Measurements from ENCODE around the gene ZDHHC3.

ZDHHC3 gene

DNA sequence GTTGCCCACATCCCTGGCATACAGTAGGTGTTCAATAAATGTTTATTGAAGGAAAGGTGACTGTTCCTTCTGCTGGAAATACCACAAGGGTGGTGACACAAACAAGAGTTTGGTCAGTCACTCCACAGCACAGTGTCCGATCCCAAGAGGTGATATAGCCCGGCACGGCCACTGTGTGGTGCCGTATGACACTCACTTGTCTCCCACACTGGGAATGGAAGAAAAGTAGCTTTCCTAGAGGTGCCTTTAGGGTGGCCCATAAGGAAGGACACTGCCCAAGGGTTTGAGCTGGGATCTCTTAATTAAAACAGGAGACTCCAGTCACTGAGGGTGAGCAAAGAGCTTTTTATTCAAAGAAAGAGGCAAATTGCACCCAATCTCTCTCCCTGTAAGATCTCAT lies 61.0 kb downstream of the ZDHHC3 start:
- peak in 1 of 2 experiments; percentile 49 for DNase-seq (ENCODE audit: low read depth in 1 of 2, low spot score in 1 of 2)
- Histone ChIP-seq H3K27me3 (ENCODE audit: insufficient read depth, poor library complexity, severe bottlenecking) (no peaks in the 10 kb centered on the region), H3K4me3 (replicated peaks; ENCODE audit: insufficient read depth, low read length) (no peak overlapping the region), H3K27ac (replicated peaks) (no peak overlapping the region)
- TF ChIP-seq, protein P1, sequence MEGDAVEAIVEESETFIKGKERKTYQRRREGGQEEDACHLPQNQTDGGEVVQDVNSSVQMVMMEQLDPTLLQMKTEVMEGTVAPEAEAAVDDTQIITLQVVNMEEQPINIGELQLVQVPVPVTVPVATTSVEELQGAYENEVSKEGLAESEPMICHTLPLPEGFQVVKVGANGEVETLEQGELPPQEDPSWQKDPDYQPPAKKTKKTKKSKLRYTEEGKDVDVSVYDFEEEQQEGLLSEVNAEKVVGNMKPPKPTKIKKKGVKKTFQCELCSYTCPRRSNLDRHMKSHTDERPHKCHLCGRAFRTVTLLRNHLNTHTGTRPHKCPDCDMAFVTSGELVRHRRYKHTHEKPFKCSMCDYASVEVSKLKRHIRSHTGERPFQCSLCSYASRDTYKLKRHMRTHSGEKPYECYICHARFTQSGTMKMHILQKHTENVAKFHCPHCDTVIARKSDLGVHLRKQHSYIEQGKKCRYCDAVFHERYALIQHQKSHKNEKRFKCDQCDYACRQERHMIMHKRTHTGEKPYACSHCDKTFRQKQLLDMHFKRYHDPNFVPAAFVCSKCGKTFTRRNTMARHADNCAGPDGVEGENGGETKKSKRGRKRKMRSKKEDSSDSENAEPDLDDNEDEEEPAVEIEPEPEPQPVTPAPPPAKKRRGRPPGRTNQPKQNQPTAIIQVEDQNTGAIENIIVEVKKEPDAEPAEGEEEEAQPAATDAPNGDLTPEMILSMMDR (IDR thresholded peaks at IDR 0.05; ENCODE audit: insufficient read depth, low read length) = peak; percentile 22
- no peak for TF ChIP-seq GABPA (IDR thresholded peaks at IDR 0.05; ENCODE audit: low read depth)

DNA sequence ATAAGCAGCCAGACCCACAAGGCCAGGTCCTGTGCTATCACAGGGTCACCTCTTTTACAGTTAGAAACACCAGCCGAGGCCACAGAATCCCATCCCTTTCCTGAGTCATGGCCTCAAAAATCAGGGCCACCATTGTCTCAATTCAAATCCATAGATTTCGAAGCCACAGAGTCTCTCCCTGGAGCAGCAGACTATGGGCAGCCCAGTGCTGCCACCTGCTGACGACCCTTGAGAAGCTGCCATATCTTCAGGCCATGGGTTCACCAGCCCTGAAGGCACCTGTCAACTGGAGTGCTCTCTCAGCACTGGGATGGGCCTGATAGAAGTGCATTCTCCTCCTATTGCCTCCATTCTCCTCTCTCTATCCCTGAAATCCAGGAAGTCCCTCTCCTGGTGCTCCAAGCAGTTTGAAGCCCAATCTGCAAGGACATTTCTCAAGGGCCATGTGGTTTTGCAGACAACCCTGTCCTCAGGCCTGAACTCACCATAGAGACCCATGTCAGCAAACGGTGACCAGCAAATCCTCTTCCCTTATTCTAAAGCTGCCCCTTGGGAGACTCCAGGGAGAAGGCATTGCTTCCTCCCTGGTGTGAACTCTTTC lies 62.0 kb downstream of the ZDHHC3 start:
- H3K27me3 ChIP-seq (ENCODE audit: insufficient read depth, poor library complexity, severe bottlenecking) = no peaks in the 10 kb centered on the region
- peak; percentile 23 to 64 for DNase-seq (ENCODE audit: low read depth in 1 of 2, low spot score in 1 of 2)
- no peak overlapping the region for H3K4me3 ChIP-seq (replicated peaks; ENCODE audit: insufficient read depth, low read length)
- no peak overlapping the region for H3K27ac ChIP-seq (replicated peaks)
- TF ChIP-seq, protein P1 (IDR thresholded peaks at IDR 0.05; ENCODE audit: insufficient read depth, low read length) = peak; percentile 71
- TF ChIP-seq POLR2AphosphoS5 (IDR thresholded peaks at IDR 0.05; ENCODE audit: low read depth) (no peak), GABPA (IDR thresholded peaks at IDR 0.05; ENCODE audit: low read depth) (no peak), SPI1 (IDR thresholded peaks at IDR 0.05; ENCODE audit: borderline replicate concordance, low read depth) (no peak)
- TF ChIP-seq, protein P2, sequence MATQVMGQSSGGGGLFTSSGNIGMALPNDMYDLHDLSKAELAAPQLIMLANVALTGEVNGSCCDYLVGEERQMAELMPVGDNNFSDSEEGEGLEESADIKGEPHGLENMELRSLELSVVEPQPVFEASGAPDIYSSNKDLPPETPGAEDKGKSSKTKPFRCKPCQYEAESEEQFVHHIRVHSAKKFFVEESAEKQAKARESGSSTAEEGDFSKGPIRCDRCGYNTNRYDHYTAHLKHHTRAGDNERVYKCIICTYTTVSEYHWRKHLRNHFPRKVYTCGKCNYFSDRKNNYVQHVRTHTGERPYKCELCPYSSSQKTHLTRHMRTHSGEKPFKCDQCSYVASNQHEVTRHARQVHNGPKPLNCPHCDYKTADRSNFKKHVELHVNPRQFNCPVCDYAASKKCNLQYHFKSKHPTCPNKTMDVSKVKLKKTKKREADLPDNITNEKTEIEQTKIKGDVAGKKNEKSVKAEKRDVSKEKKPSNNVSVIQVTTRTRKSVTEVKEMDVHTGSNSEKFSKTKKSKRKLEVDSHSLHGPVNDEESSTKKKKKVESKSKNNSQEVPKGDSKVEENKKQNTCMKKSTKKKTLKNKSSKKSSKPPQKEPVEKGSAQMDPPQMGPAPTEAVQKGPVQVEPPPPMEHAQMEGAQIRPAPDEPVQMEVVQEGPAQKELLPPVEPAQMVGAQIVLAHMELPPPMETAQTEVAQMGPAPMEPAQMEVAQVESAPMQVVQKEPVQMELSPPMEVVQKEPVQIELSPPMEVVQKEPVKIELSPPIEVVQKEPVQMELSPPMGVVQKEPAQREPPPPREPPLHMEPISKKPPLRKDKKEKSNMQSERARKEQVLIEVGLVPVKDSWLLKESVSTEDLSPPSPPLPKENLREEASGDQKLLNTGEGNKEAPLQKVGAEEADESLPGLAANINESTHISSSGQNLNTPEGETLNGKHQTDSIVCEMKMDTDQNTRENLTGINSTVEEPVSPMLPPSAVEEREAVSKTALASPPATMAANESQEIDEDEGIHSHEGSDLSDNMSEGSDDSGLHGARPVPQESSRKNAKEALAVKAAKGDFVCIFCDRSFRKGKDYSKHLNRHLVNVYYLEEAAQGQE (IDR thresholded peaks at IDR 0.05; ENCODE audit: insufficient replicate concordance, low read depth) = peak; percentile 33

DNA sequence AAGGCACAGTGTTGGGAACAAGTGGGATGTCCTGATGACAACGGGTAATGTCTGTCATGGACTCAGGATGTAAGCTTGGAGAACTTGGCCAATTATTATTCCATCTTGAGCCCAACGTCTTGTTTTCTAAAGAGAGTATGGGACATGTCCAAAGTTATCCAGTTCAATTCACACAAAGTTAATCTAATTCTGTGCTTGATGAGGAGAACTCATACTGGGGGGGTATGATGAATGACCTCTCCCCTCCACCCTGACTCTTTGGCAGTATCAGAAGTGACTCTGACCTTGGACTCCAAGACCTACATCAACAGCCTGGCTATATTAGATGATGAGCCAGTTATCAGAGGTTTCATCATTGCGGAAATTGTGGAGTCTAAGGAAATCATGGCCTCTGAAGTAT lies 65.3 kb downstream of the ZDHHC3 start:
- Histone ChIP-seq H3K27me3 (ENCODE audit: insufficient read depth, poor library complexity, severe bottlenecking) (no peaks in the 10 kb centered on the region), H3K27ac (replicated peaks) (no peak overlapping the region), H3K4me3 (replicated peaks; ENCODE audit: insufficient read depth, low read length) (no peak overlapping the region)
- DNase-seq (ENCODE audit: low read depth in 1 of 2, low spot score in 1 of 2) = no peak
- TF ChIP-seq, protein P2 (IDR thresholded peaks at IDR 0.05; ENCODE audit: insufficient replicate concordance, low read depth) = no peak
- TF ChIP-seq SPI1 (IDR thresholded peaks at IDR 0.05; ENCODE audit: borderline replicate concordance, low read depth) = no peak
- TF ChIP-seq, protein P1 (IDR thresholded peaks at IDR 0.05; ENCODE audit: insufficient read depth, low read length) = no peak
- TF ChIP-seq GABPA (IDR thresholded peaks at IDR 0.05; ENCODE audit: low read depth) = no peak

DNA sequence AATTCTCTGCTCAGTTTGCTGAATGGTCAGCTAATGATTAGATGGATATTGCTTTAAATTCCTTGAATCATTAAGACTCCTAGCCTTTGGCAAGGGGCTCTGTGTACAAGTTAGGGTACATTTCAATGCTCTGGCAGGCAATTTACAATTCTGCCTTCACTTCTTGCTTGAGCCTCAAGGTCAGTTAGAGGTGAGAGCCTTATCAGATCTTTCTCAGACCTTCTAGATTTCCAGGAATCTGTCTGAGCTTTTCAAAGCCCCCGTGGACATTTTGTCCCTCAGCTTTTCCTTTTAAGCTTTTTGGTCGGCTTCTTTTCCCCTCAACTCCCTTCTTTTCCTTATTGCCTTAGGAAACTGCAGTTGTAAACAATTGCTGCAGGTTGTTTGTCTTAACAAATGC lies 66.9 kb downstream of the ZDHHC3 start:
- TF ChIP-seq, protein P1 (IDR thresholded peaks at IDR 0.05; ENCODE audit: insufficient read depth, low read length) = no peak
- TF ChIP-seq POLR2AphosphoS5 (IDR thresholded peaks at IDR 0.05; ENCODE audit: low read depth) (no peak), GABPA (IDR thresholded peaks at IDR 0.05; ENCODE audit: low read depth) (no peak), SPI1 (IDR thresholded peaks at IDR 0.05; ENCODE audit: borderline replicate concordance, low read depth) (no peak)
- TF ChIP-seq, protein P2 (IDR thresholded peaks at IDR 0.05; ENCODE audit: insufficient replicate concordance, low read depth) = no peak
- Histone ChIP-seq H3K4me3 (replicated peaks; ENCODE audit: insufficient read depth, low read length) (no peak overlapping the region), H3K27me3 (ENCODE audit: insufficient read depth, poor library complexity, severe bottlenecking) (no peaks in the 10 kb centered on the region), H3K27ac (replicated peaks) (no peak overlapping the region)
- no peak for DNase-seq (ENCODE audit: low read depth in 1 of 2, low spot score in 1 of 2)
